DOHH2 (cell line): ENCODE measurements around the gene C3orf18.

ENCODE experiments used
- EZH2phosphoT487 ChIP-seq: fragments of 200-600 bp; sonication (generic); IDR thresholded peaks from 2 replicates; pipeline ENCODE4 v1.6.1; 2017; ENCODE audit warnings: borderline replicate concordance, mild to moderate bottlenecking, antibody characterized with exemption, low read length, moderate library complexity, mixed read lengths
- TF ChIP-seq, protein P1 (sequence below): fragments of 200-600 bp; sonication (generic); IDR thresholded peaks from one replicate; pipeline ENCODE4 v1.5.1; 2014; ENCODE audit warnings: antibody characterized with exemption, mild to moderate bottlenecking, low read depth, low read length; ENCODE audit not compliant: poor library complexity, severe bottlenecking

DNA sequence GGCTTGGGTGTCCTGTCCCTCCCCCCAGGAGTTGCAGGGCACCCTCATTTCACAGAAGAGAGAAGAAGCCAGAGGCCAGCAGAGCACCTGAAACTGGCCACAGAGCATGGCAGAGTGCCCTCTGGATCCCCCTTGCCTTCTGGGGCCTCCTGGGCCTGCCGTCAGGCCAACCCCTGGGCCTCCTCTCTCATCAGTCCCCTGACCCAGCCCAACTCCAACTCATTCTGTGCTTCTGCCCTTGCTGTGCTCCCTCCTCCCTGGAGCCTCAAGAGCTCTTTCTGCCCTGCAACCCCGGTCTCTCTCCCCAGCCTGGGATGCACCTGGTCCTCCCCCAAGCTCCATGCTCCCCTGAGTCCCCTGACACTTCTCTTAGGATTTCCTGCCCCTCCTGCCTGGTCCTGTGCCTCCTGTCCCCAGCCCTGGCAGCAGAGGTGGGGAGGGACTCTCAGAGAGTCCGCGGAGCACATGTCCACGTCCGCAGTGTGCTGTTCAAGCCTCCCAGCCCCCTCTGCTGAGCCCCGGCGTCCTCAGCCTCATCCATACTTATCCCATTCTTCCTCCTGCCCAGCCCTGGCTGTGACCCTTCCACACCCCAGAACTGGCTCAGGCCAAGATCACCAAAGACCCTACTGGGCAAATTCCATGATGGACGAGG, 33.6 kb downstream of the C3orf18 start:
- TF ChIP-seq, protein P1, sequence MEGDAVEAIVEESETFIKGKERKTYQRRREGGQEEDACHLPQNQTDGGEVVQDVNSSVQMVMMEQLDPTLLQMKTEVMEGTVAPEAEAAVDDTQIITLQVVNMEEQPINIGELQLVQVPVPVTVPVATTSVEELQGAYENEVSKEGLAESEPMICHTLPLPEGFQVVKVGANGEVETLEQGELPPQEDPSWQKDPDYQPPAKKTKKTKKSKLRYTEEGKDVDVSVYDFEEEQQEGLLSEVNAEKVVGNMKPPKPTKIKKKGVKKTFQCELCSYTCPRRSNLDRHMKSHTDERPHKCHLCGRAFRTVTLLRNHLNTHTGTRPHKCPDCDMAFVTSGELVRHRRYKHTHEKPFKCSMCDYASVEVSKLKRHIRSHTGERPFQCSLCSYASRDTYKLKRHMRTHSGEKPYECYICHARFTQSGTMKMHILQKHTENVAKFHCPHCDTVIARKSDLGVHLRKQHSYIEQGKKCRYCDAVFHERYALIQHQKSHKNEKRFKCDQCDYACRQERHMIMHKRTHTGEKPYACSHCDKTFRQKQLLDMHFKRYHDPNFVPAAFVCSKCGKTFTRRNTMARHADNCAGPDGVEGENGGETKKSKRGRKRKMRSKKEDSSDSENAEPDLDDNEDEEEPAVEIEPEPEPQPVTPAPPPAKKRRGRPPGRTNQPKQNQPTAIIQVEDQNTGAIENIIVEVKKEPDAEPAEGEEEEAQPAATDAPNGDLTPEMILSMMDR, result no peak
- TF ChIP-seq EZH2phosphoT487, result no peak
